ENCODE results near the gene GPR137B.

DNA sequence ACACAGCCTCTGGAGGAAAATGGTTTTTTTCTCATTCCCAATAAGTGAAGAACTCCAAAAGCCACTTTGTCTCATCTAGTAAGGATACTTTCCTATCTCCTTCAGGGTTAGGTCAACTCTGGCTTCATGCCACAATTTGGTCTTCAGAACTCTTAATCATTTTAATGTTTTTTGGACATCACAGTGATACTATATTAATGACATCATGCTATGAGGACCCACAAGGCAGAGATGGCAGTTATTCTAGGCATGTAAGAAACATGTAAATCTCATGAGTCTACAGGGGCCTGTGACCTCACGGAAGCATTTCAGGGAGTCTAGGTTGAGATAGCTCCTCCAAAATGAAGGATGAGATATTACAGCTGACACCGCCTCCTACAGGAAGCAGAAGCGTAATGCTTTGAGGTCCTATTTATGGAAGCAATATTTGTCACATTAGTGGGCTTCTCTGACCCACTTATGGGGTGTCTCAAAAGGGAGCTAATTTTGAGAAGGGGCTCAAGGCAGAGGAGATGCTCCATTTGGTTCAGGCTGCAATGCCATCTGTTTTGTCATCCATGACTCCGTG, 5.0 kb upstream of the GPR137B start:
- TF ChIP-seq, protein P1, sequence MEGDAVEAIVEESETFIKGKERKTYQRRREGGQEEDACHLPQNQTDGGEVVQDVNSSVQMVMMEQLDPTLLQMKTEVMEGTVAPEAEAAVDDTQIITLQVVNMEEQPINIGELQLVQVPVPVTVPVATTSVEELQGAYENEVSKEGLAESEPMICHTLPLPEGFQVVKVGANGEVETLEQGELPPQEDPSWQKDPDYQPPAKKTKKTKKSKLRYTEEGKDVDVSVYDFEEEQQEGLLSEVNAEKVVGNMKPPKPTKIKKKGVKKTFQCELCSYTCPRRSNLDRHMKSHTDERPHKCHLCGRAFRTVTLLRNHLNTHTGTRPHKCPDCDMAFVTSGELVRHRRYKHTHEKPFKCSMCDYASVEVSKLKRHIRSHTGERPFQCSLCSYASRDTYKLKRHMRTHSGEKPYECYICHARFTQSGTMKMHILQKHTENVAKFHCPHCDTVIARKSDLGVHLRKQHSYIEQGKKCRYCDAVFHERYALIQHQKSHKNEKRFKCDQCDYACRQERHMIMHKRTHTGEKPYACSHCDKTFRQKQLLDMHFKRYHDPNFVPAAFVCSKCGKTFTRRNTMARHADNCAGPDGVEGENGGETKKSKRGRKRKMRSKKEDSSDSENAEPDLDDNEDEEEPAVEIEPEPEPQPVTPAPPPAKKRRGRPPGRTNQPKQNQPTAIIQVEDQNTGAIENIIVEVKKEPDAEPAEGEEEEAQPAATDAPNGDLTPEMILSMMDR (conservative IDR thresholded peaks at IDR 0.05; ENCODE audit: low read depth in 2 of 2), result peak; percentile 65 to 72
- TF ChIP-seq EZH2 (IDR thresholded peaks at IDR 0.05; ENCODE audit: low read depth, unreplicated experiment) (no peak), CREB1 (CRISPR knock-in tag; IDR thresholded peaks at IDR 0.05; ENCODE audit: low read depth) (no peak)
